ENCODE results near the gene RHOB. TPM values are rescaled to one million over a fixed set of nuclear protein-coding genes. Genes with fewer than 3 reads are reported as not detected.
"Not testable (repeated sequence)": the region's sequence is repeated elsewhere in the genome, so short reads cannot be mapped to it uniquely, and the experiment has no call there.

RHOB gene
- total RNA-seq, 6 experiments from 2014 or later: 185 to 656 (median 388) TPM

DNA sequence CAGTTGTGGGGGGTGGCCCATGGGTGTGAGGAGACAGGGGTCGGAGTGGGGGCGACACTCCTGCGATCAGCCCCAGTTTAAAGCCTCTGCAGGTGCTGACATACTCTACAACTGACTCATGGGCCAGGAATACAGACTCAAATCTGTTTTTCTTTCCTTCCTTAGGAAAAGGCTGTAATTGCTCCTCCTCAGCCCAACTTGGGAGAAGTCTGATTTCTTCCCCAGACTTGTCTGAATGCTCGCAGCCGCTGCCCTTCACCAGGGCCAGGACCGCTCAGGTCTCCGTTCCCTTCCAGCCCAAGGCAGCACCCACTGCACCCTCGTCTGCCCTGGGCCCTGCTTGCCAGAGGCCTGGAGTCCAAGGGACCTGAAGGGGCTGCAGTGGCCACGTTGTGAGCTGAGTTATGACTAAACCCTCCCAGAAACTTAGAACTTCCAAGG is 41.3 kb downstream of the RHOB start:
- ATAC-seq (no peak), DNase-seq (no peak)
- intact Hi-C loops (cut with DNase I): no loop called here

DNA sequence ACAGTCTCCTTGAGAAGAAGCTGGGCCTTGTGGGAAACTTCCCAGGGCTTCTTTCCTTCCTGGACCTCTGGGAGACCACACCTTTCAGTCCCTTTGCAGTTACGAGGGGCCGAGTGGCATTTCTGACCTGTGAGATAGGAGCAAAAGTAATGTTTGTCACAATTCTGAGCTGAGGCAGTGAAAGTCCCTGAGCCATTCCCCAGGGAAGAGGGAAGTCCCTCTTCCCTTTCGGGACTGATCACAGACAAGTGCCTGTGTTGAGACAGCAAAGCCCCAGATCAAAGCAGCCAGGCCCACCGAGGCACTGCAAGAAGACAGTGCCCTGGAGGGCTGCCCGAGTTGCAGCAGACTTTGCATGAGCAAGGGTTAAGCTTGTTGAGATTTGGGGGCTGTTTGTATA is 41.9 kb downstream of the RHOB start:
- Histone ChIP-seq H3K27ac (no peak overlapping the region), H3K27me3 (no peaks in the 10 kb centered on the region), H3K4me1 (no peaks in the 10 kb centered on the region), H3K36me3 (no peaks in the 10 kb centered on the region), H3K9me3 (no peaks in the 10 kb centered on the region), H3K4me3 (no peak overlapping the region)
- ATAC-seq (no peak), DNase-seq (no peak)
- 85% methylated on average over 2 of the region's 5 CpGs for WGBS (ENCODE audit: insufficient coverage, low coverage, low lambda C conversion rate, missing lambda C conversion rate)
- TF ChIP-seq CTCF (IDR thresholded peaks at IDR 0.05) (no peak), POLR2A (IDR thresholded peaks at IDR 0.05) (no peak)
- intact Hi-C loops (cut with DNase I): no loop called here

More for the DNA sequence above, 41.3 kb downstream of the RHOB start:
- no peaks in the 10 kb centered on the region for H3K27me3 ChIP-seq
- H3K9me3 ChIP-seq: no peaks in the 10 kb centered on the region
- H3K27ac ChIP-seq: no peak overlapping the region
- WGBS (ENCODE audit: insufficient coverage, low coverage, low lambda C conversion rate, missing lambda C conversion rate): 88% methylated on average over 7 of the region's 9 CpGs
- H3K4me3 ChIP-seq: no peak overlapping the region
- no peaks in the 10 kb centered on the region for H3K36me3 ChIP-seq
- no peaks in the 10 kb centered on the region for H3K4me1 ChIP-seq
- TF ChIP-seq POLR2A (IDR thresholded peaks at IDR 0.05): no peak
- TF ChIP-seq CTCF (IDR thresholded peaks at IDR 0.05): no peak

DNA sequence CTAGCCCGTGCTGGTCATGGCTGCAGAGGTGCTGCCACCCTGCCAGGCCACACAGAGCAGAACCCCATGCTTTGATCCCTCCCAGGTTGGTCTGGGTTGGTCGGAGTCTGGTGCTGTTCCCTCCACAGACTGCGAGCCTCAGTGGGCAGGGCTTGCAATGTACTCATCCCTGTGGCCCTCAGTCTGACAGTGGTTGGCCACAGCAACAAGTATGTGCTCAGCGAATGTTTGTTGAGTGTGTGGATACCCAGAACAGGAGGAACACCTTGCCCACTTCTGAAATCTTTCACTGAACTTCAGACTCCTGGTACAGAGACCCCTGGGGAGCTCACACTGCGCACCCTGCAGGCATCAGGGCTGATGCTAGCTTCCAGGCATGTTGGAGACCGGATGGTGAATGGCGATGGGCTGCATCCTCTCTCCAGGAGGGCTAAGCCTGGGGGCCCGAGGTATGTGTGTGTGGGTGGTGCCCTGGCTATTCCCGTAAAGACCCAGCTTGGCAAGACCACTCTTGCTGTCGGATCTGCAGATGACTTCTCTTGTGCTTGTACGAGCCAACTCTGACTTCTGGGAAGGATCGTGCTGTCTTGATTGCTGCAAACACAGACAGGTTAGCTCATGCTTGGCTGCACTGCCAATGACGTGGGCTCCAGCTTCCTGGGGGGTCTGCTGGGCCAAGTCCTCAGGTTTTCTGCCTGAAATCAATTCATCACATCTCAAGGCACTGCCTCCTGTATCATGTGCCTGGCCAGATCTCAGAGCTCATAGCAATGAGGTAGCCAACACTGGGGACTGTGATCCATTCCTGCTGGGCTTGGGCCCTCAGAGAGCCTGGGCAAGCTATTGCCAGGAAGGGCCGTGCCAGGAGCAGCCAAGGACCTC is 43.7 kb downstream of the RHOB start:
- H3K27me3 ChIP-seq: no peaks in the 10 kb centered on the region
- no peaks in the 10 kb centered on the region for H3K4me1 ChIP-seq
- 80% methylated on average over 3 of the region's 14 CpGs for WGBS (ENCODE audit: insufficient coverage, low coverage, low lambda C conversion rate, missing lambda C conversion rate)
- H3K9me3 ChIP-seq: no peaks in the 10 kb centered on the region
- TF ChIP-seq CTCF (IDR thresholded peaks at IDR 0.05): no peak
- no peak for TF ChIP-seq POLR2A (IDR thresholded peaks at IDR 0.05)
- H3K36me3 ChIP-seq: no peaks in the 10 kb centered on the region
- no peak for ATAC-seq
- intact Hi-C loops (cut with DNase I): no loop called here
- no peak overlapping the region for H3K27ac ChIP-seq
- H3K4me3 ChIP-seq: no peak overlapping the region
- no peak for DNase-seq

DNA sequence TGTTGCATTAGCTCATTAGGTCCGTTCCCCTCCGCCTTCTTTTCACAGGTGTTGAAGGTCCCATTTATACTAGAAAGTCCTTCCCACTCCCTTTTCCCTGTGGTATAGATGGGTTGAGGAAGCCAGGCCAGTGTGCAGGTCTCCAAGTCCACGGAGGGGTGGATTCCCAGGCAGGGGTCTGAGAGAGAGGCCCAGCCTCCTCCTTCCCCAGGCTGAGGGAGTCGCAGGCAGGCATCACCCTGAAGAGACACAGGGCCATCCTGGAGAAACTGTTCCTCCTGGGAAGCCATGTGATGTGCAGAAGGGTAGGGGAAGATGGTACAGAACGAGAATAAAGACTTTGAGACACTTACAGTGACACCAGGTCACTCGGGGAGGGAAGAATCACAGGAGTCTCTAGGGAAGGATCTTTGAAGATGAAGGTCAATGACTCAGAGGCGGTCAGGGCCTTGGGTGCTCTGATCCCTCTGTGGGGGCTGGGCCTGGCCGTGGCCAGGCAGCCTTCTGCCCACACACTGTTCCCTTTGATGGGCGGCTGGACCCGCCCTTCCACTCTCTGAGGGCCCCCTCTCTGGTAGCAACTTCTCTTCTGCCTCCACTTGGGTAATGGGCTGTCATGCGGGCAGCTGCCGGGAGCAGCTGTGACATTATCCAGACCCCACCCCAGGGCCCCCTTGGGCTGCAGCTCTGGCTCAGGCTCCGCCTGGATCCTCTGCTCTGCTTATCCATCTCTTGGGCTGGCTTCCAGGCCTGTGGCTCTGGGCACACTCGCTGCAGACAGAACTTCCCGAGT is 45.1 kb downstream of the RHOB start:
- ATAC-seq: peak in 3 of 4 donors; percentile 24 to 36 (median 32)
- 80% methylated on average over 4 of the region's 15 CpGs for WGBS (ENCODE audit: insufficient coverage, low coverage, low lambda C conversion rate, missing lambda C conversion rate)
- intact Hi-C loops (cut with DNase I): no loop called here

DNA sequence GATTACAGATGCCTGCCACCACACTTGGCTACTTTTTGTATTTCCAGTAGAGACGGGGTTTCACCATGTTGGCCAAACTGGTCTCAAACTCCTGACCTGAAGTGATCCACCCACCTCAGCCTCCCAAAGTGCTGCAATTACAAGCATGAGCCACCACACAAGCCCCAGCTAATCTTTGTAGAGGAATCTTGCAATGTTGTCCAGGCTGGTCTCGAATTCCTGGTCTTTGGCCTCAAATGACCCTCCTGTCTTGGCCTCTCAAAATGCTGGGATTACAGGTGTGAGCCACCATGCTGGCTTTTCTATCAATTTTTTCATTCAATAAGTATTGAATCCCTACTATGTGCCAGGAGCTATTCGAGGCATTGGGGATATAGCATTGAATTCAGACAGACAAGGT is 46.2 kb downstream of the RHOB start:
- H3K27ac ChIP-seq; DNase-seq; H3K4me1 ChIP-seq; H3K4me3 ChIP-seq; ATAC-seq; H3K27me3 ChIP-seq; intact Hi-C loops (cut with DNase I); H3K36me3 ChIP-seq; H3K9me3 ChIP-seq: not testable (repeated sequence)
- 89% methylated on average over 2 of the region's 3 CpGs for WGBS (ENCODE audit: insufficient coverage, low coverage, low lambda C conversion rate, missing lambda C conversion rate)

More for the DNA sequence above, 45.1 kb downstream of the RHOB start:
- H3K36me3 ChIP-seq: no peaks in the 10 kb centered on the region
- H3K4me1 ChIP-seq: no peaks in the 10 kb centered on the region
- no peak overlapping the region for H3K4me3 ChIP-seq
- H3K27me3 ChIP-seq: no peaks in the 10 kb centered on the region
- TF ChIP-seq CTCF (IDR thresholded peaks at IDR 0.05): no peak
- TF ChIP-seq POLR2A (IDR thresholded peaks at IDR 0.05): no peak
- H3K27ac ChIP-seq: no peak overlapping the region
- no peaks in the 10 kb centered on the region for H3K9me3 ChIP-seq
- DNase-seq: no peak
